Suprapubic skin (tissue), 4 donors: Measurements from ENCODE around the gene USP19.

Experiments used
- CTCF ChIP-seq, 2 donors: fragments of 200-600 bp in 1 of 2; fragments of 450-650 bp in 1 of 2; sonication (generic) in 1 of 2; IDR thresholded peaks; one replicate each; pipeline ENCODE4 v1.5.1; 2016 to 2019; ENCODE audit warnings: antibody characterized with exemption in 2 of 2, mild to moderate bottlenecking in 1 of 2, moderate library complexity in 1 of 2
- EP300 ChIP-seq: sonication (generic); formaldehyde crosslinking; IDR thresholded peaks from one replicate; pipeline ENCODE4 v1.6.1; 2017; ENCODE audit warnings: antibody characterized with exemption
- POLR2AphosphoS5 ChIP-seq, 3 donors: sonication (generic); formaldehyde crosslinking; IDR thresholded peaks; one replicate each; pipeline ENCODE4 v1.6.1; 2017; ENCODE audit warnings: antibody characterized with exemption in 3 of 3

- TF ChIP-seq CTCF (IDR thresholded peaks at IDR 0.05): no peak
- TF ChIP-seq EP300: no peak
- no peak for TF ChIP-seq POLR2AphosphoS5 (IDR thresholded peaks at IDR 0.05)
Measured at GRCh38 chr3:49098429-49098828, 22.2 kb downstream of the USP19 start.
